NCI-H2196 treated with DMSO at 0.1 percent for 48 hours (cell line): ENCODE results near the gene SMARCAL1.
A peak's percentile ranks its signal among the peaks of the same experiment; 100 is the strongest.

ENCODE experiments used
- DNase-seq: peaks from one replicate; lab custom pipeline; 2025; ENCODE audit not compliant: unreplicated experiment; lab: John Stamatoyannopoulos, UW

Gene SMARCAL1

DNA sequence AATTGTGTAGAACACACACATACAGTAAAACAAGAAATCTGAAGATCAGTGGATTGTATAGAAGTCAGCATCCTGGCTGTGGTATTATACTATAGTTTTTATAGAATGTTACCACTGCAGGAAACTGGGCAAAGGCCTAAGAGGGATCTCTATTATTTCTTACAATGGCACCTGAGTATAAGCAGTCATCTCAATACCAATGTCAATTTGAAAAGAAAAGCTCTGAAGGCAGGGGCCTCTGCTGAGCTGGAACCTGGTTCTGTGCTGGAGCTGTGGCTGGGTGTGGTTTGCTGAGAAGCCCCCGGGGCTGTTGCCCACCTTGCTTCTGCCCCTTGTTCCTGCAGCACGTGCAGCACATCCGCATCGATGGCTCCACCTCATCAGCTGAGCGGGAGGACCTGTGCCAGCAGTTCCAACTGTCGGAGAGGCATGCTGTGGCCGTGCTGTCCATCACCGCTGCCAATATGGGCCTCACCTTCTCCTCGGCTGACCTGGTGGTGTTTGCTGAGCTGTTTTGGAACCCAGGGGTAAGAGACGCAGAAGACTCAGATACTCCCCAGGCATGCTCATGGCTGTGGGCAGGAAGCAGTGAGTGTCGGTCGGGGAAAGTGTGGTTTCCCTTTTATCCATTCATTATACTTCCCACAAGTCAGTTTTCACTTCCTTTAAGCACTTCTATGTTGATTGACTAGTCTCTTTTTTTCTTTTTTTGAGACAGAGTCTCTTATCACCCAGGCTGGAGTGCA, 62.8 kb downstream of the SMARCAL1 start:
- no peak for DNase-seq

- DNase-seq = no peak
These were observed 63.5 kb downstream of the SMARCAL1 start for GRCh38 chr2:216475767-216476166.

- no peak for DNase-seq
These were observed 65.2 kb downstream of the SMARCAL1 start for GRCh38 chr2:216477283-216478035.

GRCh38 chr2:216478151-216478550, 65.9 kb downstream of the SMARCAL1 start:
- DNase-seq = no peak

- DNase-seq = no peak
These were observed 66.5 kb downstream of the SMARCAL1 start for GRCh38 chr2:216478791-216479190.

GRCh38 chr2:216480221-216480620, 67.9 kb downstream of the SMARCAL1 start:
- no peak for DNase-seq

GRCh38 chr2:216482640-216483039, 70.4 kb downstream of the SMARCAL1 start:
- no peak for DNase-seq

- no peak for DNase-seq
These were observed 73.0 kb downstream of the SMARCAL1 start for GRCh38 chr2:216485237-216485636.

DNA sequence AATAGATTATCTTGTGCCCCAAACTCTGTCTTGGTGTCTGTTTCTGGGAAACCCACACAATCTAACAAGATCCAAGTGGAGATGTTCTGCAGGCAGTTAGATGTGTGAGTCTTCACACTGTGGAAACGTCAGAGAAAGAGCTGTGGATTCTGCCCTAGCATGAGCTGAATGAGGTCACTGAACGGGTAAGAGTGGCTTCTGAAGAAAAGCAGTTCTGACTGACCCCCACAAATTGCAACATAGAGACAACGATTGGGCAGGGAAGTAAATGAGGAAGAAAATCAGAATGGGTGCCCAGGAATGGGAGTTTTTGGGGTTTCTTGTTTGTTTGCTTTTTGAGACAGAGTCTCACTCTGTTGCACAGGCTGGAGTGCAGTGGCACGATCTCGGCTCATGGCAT, 73.5 kb downstream of the SMARCAL1 start:
- no peak for DNase-seq

- no peak for DNase-seq
These were observed 74.0 kb downstream of the SMARCAL1 start for GRCh38 chr2:216486271-216486670.

DNA sequence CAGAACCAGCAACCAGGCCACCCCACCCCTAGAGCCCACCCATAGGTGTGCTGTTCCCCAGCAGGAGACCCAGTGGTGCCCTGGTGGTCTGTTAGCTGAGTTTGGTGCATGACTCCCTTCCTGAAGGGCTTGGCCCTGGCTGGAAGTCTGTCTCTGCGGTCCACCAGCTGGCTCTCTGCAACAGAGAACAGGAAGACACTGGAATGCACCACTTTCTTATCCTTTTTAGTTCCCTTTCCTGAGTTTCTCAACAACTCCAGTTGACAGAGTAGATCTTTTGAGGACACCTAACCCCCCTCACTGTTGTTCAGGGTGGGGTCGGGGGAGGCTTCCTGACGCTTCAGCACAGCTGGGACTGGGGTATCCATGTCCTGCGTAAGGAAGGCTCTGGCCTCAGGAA, 74.4 kb downstream of the SMARCAL1 start:
- no peak for DNase-seq

GRCh38 chr2:216490061-216490460, 77.8 kb downstream of the SMARCAL1 start:
- no peak for DNase-seq

DNA sequence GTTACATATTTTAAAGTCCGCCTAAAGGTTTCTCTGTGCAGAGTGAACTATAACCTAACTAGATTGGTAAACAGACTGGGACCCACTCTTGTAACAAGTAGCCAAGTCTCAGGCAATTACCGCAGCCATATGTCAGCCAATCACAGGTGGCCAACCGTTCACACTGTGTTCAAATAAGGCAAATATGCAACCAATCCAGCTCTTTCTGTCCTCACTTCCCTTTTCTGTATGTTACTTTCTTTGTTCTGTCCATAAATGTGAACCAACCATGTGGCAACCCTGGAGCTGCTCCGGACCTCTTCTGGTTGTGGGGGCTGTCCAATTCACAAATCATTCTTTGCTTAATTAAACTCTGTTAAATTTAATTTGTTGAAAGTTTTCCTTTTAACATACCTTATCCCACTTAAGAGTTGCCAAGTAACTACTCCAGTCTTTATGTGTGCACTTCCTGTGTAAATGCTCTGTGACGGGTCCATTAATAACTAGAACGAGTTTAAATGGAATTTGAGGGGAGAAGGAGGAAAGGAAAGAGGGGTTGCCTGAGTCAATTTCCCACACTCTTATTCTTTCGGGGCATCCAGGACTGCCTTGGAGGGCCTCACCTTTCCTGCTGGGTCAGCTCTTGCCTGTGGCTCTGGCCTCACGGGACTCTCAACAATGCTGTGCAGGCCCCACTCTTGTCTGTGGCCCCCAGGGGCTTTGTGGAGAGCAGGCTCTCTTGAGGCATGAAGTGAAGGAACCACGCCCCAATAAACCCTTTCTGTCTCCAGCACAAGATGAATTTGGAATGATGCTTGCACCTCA, 79.7 kb downstream of the SMARCAL1 start:
- DNase-seq = no peak

DNA sequence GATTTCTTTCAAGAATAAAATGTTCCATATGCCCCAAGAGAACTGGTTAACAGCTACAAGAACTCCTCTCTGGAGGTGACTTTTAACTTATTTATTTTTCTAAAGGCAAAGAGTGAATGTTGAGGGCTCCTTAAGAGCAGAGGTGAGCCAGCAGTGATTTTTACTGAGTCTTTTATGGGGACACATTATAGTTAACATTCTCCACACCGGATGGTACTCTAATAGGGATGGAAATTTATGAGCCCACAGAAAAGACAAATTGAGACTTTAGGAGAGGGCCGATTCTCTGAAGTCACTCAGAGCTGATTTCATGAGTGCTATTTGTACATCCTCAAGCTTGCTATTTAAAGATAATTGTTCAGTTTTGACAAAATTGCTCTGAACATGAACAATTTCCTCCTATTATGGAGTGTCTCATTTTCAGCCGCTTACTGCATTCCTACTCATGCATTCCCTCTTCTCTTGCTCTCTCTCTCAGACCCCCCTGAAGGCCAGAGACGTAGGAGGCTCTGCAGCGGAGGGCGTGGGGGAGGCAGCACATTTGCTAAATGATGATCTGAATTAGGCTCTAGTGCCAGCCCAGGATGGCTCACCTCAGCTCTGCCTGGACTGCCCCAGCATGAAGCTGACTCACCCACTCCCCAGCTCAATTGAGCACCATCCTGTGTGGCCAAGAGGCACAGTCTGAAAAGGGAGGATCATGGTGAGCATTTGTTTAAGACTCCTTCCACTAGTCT, 80.5 kb downstream of the SMARCAL1 start:
- no peak for DNase-seq

DNA sequence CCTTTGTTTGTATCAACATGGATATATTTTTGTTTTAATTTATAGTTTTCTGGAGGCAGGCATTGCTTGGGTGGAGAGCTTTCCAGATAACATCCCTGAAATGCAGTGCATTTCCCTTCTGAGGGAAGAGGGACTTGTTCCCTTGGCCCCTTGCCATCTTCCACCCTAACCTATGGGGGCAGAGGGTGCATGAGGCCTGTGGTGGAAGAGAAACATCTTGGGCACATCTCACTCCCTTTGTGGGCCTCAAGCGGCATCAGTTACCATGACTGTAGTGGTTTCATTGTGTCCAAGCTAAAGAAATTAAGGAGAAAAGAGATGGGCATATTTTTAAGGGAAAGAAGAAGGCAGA, 81.0 kb downstream of the SMARCAL1 start:
- DNase-seq = no peak

- DNase-seq = no peak
These were observed 83.4 kb downstream of the SMARCAL1 start for GRCh38 chr2:216495656-216496055.

GRCh38 chr2:216497382-216498069, 85.2 kb downstream of the SMARCAL1 start:
- no peak for DNase-seq

DNA sequence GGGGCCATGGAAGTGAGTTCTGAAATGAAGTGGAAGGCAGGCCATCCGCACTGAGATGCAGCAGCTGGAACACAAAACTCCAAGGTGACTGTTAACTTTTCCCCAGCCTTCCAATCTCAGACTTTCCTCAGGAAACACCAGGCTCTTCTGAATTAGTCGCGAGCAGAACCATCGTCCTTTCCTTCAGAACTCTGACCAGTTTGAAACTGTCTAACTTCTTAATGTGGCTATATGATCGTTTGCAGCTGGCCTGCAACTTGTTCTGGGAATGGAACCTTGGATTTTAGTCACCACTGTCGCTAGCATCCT, 85.7 kb downstream of the SMARCAL1 start:
- no peak for DNase-seq

GRCh38 chr2:216498379-216499352, 86.4 kb downstream of the SMARCAL1 start, which contains the start of gene RPL37A:
Gene RPL37A, plus strand, starts transcription at chr2:216498844. Its CDS starts 31 bp downstream, at chr2:216498875.
- peak; percentile 90 for DNase-seq
